Measurements from ENCODE around the gene NUBPL.

DNA sequence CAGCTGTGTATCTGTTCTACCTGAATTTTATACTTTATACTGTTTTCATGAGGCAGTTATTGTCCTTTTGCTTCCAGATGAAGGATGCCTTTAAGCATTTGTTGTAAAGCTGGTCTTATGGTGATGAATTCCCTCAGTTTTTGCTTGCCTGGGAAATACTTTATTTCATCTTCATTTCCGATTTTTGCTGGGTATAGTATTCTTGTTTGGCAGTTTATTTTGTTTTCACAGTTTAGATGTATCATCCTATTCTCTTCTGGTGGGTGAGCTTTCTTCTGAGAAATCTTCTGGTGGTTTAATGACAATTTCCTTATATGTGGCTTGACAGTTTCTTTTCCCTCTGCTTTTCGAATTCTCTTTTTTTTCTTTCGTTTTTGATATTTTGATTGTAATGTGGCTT lies 188.1 kb downstream of the NUBPL start:
- TF ChIP-seq, protein P1, sequence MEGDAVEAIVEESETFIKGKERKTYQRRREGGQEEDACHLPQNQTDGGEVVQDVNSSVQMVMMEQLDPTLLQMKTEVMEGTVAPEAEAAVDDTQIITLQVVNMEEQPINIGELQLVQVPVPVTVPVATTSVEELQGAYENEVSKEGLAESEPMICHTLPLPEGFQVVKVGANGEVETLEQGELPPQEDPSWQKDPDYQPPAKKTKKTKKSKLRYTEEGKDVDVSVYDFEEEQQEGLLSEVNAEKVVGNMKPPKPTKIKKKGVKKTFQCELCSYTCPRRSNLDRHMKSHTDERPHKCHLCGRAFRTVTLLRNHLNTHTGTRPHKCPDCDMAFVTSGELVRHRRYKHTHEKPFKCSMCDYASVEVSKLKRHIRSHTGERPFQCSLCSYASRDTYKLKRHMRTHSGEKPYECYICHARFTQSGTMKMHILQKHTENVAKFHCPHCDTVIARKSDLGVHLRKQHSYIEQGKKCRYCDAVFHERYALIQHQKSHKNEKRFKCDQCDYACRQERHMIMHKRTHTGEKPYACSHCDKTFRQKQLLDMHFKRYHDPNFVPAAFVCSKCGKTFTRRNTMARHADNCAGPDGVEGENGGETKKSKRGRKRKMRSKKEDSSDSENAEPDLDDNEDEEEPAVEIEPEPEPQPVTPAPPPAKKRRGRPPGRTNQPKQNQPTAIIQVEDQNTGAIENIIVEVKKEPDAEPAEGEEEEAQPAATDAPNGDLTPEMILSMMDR (IDR thresholded peaks at IDR 0.05 in 8 of 11, conservative IDR thresholded peaks at IDR 0.05 in 3 of 11), result no peak
- TF ChIP-seq POLR2A (IDR thresholded peaks at IDR 0.05), result no peak
- no peak for TF ChIP-seq POLR2AphosphoS5 (IDR thresholded peaks at IDR 0.05)
